ENCODE results near the gene IREB2. TPM values are rescaled to one million over a fixed set of nuclear protein-coding genes. Genes with fewer than 3 reads are reported as not detected.

IREB2 gene
- total and polyA plus RNA-seq, 2 experiments from 2014 or later, result 23.4 to 68.4 TPM

DNA sequence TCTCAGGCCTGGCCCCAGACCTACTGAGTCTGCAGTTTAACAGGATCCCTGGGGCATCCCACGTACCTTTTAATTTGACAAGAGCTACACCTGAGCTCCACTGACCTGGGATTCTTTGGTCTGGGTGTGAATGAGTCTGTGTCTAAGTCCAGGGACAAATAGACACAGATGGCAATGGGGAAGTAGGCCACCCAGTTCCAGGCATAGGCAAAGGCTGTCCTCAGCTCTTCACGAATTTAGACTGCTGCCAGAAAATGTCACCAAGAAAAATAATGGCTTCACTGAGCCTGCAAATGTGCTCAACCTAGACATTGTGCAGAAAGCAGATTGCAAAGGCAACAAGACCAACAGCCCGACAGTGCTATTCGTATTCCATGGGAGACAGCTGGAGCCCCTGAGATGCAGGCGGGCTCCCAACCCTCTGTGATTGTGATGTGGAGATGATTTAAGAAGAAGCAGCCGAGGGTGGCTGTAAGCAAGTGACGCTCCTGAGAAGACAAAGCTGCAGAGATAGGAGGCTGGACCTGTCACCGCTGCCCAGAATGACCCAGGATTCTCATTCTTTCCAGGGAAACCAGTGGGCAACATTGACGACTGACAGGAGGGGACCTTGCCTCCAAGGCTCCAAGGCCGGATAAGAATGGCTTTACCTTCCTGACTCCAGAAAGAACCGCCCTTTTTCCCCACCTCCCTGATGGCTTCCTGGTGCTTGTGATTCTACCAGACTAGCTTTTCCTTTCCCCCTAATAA lies 39.8 kb upstream of the IREB2 start:
- Histone ChIP-seq H3K4me3 (no peak overlapping the region), H2AFZ (no peak overlapping the region; the same call in 1 of the 2 replicates), H3K27me3 (ENCODE audit: insufficient read depth) (no peaks in the 10 kb centered on the region), H3K4me1 (ENCODE audit: insufficient read depth) (peaks cover 16% of the 10 kb centered on the region), H3K9me2 (ENCODE audit: insufficient read depth) (0 out of 2 replicates have a peak, but pooled peaks cover 3% of the 10 kb centered on the region), H4K20me1 (replicated peaks; ENCODE audit: insufficient read depth) (no peaks in the 10 kb centered on the region), H3K4me2 (no peak overlapping the region), H3K79me2 (replicated peaks; ENCODE audit: insufficient read depth) (no peaks in the 10 kb centered on the region), H3K27ac (ENCODE audit: low read depth) (no peak overlapping the region), H3F3A (replicated peaks; ENCODE audit: low read depth) (no peaks in the 10 kb centered on the region), H3K36me3 (ENCODE audit: insufficient read depth) (no peaks in the 10 kb centered on the region)
- no peaks in the 10 kb centered on the region for H3K36me3 Mint-ChIP-seq (ENCODE audit: low read depth)
- H3K9me3 Mint-ChIP-seq, result no peaks in the 10 kb centered on the region
- peaks cover 34% of the 10 kb centered on the region for H3K4me1 Mint-ChIP-seq
- H3K4me3 Mint-ChIP-seq, result no peak overlapping the region
- ATAC-seq (no peak), DNase-seq (ENCODE audit: low spot score) (no peak)
- TF ChIP-seq EZH2 (IDR thresholded peaks at IDR 0.05; ENCODE audit: low read depth, unreplicated experiment) (no peak), CREB1 (CRISPR knock-in tag; IDR thresholded peaks at IDR 0.05; ENCODE audit: low read depth) (no peak), POLR2AphosphoS5 (IDR thresholded peaks at IDR 0.05; ENCODE audit: low read depth) (no peak), EZH2phosphoT487 (IDR thresholded peaks at IDR 0.05; ENCODE audit: unreplicated experiment) (no peak), JUNB (IDR thresholded peaks at IDR 0.05; ENCODE audit: unreplicated experiment) (no peak), STAT1 (IDR thresholded peaks at IDR 0.05; ENCODE audit: unreplicated experiment) (no peak), ZNF331 (CRISPR knock-in tag; IDR thresholded peaks at IDR 0.05; ENCODE audit: low read depth) (no peak), NANOG (IDR thresholded peaks at IDR 0.05; ENCODE audit: borderline replicate concordance) (no peak), ZNF114 (CRISPR knock-in tag; IDR thresholded peaks at IDR 0.05) (no peak)
- TF ChIP-seq, protein P1, sequence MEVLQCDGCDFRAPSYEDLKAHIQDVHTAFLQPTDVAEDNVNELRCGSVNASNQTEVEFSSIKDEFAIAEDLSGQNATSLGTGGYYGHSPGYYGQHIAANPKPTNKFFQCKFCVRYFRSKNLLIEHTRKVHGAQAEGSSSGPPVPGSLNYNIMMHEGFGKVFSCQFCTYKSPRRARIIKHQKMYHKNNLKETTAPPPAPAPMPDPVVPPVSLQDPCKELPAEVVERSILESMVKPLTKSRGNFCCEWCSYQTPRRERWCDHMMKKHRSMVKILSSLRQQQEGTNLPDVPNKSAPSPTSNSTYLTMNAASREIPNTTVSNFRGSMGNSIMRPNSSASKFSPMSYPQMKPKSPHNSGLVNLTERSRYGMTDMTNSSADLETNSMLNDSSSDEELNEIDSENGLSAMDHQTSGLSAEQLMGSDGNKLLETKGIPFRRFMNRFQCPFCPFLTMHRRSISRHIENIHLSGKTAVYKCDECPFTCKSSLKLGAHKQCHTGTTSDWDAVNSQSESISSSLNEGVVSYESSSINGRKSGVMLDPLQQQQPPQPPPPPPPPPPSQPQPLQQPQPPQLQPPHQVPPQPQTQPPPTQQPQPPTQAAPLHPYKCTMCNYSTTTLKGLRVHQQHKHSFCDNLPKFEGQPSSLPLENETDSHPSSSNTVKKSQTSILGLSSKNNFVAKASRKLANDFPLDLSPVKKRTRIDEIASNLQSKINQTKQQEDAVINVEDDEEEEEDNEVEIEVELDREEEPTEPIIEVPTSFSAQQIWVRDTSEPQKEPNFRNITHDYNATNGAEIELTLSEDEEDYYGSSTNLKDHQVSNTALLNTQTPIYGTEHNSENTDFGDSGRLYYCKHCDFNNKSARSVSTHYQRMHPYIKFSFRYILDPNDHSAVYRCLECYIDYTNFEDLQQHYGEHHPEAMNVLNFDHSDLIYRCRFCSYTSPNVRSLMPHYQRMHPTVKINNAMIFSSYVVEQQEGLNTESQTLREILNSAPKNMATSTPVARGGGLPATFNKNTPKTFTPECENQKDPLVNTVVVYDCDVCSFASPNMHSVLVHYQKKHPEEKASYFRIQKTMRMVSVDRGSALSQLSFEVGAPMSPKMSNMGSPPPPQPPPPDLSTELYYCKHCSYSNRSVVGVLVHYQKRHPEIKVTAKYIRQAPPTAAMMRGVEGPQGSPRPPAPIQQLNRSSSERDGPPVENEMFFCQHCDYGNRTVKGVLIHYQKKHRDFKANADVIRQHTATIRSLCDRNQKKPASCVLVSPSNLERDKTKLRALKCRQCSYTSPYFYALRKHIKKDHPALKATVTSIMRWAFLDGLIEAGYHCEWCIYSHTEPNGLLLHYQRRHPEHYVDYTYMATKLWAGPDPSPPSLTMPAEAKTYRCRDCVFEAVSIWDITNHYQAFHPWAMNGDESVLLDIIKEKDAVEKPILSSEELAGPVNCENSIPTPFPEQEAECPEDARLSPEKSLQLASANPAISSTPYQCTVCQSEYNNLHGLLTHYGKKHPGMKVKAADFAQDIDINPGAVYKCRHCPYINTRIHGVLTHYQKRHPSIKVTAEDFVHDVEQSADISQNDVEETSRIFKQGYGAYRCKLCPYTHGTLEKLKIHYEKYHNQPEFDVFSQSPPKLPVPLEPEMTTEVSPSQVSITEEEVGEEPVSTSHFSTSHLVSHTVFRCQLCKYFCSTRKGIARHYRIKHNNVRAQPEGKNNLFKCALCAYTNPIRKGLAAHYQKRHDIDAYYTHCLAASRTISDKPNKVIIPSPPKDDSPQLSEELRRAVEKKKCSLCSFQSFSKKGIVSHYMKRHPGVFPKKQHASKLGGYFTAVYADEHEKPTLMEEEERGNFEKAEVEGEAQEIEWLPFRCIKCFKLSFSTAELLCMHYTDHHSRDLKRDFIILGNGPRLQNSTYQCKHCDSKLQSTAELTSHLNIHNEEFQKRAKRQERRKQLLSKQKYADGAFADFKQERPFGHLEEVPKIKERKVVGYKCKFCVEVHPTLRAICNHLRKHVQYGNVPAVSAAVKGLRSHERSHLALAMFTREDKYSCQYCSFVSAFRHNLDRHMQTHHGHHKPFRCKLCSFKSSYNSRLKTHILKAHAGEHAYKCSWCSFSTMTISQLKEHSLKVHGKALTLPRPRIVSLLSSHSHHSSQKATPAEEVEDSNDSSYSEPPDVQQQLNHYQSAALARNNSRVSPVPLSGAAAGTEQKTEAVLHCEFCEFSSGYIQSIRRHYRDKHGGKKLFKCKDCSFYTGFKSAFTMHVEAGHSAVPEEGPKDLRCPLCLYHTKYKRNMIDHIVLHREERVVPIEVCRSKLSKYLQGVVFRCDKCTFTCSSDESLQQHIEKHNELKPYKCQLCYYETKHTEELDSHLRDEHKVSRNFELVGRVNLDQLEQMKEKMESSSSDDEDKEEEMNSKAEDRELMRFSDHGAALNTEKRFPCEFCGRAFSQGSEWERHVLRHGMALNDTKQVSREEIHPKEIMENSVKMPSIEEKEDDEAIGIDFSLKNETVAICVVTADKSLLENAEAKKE (CRISPR knock-in tag; IDR thresholded peaks at IDR 0.05), result no peak
- TF ChIP-seq, protein P2, sequence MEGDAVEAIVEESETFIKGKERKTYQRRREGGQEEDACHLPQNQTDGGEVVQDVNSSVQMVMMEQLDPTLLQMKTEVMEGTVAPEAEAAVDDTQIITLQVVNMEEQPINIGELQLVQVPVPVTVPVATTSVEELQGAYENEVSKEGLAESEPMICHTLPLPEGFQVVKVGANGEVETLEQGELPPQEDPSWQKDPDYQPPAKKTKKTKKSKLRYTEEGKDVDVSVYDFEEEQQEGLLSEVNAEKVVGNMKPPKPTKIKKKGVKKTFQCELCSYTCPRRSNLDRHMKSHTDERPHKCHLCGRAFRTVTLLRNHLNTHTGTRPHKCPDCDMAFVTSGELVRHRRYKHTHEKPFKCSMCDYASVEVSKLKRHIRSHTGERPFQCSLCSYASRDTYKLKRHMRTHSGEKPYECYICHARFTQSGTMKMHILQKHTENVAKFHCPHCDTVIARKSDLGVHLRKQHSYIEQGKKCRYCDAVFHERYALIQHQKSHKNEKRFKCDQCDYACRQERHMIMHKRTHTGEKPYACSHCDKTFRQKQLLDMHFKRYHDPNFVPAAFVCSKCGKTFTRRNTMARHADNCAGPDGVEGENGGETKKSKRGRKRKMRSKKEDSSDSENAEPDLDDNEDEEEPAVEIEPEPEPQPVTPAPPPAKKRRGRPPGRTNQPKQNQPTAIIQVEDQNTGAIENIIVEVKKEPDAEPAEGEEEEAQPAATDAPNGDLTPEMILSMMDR (conservative IDR thresholded peaks at IDR 0.05; ENCODE audit: low read depth in 2 of 2), result no peak
- TF ChIP-seq, protein P3, sequence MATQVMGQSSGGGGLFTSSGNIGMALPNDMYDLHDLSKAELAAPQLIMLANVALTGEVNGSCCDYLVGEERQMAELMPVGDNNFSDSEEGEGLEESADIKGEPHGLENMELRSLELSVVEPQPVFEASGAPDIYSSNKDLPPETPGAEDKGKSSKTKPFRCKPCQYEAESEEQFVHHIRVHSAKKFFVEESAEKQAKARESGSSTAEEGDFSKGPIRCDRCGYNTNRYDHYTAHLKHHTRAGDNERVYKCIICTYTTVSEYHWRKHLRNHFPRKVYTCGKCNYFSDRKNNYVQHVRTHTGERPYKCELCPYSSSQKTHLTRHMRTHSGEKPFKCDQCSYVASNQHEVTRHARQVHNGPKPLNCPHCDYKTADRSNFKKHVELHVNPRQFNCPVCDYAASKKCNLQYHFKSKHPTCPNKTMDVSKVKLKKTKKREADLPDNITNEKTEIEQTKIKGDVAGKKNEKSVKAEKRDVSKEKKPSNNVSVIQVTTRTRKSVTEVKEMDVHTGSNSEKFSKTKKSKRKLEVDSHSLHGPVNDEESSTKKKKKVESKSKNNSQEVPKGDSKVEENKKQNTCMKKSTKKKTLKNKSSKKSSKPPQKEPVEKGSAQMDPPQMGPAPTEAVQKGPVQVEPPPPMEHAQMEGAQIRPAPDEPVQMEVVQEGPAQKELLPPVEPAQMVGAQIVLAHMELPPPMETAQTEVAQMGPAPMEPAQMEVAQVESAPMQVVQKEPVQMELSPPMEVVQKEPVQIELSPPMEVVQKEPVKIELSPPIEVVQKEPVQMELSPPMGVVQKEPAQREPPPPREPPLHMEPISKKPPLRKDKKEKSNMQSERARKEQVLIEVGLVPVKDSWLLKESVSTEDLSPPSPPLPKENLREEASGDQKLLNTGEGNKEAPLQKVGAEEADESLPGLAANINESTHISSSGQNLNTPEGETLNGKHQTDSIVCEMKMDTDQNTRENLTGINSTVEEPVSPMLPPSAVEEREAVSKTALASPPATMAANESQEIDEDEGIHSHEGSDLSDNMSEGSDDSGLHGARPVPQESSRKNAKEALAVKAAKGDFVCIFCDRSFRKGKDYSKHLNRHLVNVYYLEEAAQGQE (IDR thresholded peaks at IDR 0.05; ENCODE audit: unreplicated experiment), result no peak
- TF ChIP-seq, protein P4, sequence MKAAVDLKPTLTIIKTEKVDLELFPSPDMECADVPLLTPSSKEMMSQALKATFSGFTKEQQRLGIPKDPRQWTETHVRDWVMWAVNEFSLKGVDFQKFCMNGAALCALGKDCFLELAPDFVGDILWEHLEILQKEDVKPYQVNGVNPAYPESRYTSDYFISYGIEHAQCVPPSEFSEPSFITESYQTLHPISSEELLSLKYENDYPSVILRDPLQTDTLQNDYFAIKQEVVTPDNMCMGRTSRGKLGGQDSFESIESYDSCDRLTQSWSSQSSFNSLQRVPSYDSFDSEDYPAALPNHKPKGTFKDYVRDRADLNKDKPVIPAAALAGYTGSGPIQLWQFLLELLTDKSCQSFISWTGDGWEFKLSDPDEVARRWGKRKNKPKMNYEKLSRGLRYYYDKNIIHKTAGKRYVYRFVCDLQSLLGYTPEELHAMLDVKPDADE (IDR thresholded peaks at IDR 0.05), result no peak
- no peak overlapping the region for H3K27ac Mint-ChIP-seq
- no peaks in the 10 kb centered on the region for H3K27me3 Mint-ChIP-seq (ENCODE audit: insufficient read depth, low read depth, poor library complexity)

Data from GM23338 (cell line).